IPS-NIHi7 (cell line): ENCODE results near the gene SMAD7.
A peak's percentile ranks its signal among the peaks of the same experiment; 100 is the strongest.

Experiments
- DNase-seq: peaks from one replicate; pipeline ENCODE4 v3.0.0; 2012; ENCODE audit warnings: mixed read lengths; ENCODE audit errors: extremely low spot score

SMAD7 gene

DNA sequence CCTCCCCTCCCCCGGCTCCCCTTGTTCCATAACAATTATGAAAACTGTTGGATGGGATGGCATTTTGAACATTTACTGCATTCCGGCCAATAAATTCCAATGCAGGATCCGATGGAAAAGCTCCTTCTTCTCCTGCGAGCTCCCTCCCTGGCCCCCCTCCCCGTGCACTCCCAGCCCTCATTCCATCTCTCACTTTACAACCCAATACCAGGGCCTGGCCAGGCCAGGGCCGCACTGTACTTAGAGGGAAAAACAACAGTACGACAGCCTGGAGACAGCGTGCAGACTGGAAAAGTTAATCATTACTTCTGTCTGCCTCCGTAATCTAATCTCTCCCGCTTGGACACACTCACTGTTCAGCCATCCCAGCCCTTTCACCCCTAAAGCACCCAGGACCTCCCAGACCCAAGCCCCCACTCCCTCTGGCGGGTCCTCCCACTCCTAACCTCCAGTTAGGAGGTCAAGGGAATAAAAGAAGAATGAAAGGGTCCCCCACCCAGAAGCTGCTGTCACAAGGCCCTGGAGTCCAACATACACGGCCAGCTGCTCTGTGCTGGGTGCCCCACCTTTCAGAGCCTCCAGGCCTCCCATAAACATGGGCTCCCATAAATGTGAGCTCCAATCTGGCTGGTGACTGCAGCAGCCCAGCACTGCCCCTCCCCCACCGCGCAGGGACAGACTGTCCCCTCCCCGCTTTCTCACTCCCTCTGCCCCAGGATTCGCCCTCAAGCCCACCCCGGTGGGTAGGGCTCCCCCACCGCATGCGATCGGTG is 20.6 kb downstream of the SMAD7 start:
- peak; percentile 64 for DNase-seq

DNA sequence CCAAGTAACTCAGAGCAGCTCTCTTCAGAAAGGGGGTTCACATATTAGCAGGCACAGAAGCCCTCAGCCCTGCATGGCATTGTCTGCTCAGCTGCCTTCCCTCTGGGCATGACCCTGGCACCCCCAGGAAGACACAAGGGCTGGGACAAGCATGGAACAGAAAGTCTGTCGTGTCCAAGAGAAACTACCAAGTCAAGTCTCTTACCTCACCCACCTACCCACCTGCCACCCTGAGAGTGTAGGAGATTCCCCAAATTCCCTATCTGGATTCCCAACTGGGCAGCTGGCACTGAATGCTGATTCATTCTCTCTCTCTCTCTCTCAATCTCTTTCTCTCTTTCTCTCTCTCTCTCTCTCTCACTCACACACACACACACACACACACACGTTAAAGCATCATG is 21.6 kb downstream of the SMAD7 start:
- no peak for DNase-seq

DNA sequence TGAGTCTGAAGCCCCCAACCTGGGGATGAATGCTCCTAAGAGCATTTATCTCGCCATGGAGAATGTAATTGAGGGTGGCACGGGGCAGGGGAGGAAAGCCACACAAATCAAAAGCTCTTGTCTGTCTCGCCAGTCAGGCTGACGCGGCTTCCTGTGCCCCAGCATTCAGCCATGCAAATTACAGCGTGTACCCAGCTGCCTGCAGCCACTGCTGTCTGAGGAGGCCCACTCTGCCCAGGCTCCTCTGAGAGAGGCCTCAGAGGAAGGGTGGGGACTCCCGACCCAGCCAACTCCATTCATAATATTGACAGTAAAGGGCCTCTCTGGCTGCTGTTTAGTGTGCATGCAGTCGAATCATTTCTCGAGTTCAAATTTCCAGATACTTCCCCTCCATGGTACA is 22.0 kb downstream of the SMAD7 start:
- no peak for DNase-seq

DNA sequence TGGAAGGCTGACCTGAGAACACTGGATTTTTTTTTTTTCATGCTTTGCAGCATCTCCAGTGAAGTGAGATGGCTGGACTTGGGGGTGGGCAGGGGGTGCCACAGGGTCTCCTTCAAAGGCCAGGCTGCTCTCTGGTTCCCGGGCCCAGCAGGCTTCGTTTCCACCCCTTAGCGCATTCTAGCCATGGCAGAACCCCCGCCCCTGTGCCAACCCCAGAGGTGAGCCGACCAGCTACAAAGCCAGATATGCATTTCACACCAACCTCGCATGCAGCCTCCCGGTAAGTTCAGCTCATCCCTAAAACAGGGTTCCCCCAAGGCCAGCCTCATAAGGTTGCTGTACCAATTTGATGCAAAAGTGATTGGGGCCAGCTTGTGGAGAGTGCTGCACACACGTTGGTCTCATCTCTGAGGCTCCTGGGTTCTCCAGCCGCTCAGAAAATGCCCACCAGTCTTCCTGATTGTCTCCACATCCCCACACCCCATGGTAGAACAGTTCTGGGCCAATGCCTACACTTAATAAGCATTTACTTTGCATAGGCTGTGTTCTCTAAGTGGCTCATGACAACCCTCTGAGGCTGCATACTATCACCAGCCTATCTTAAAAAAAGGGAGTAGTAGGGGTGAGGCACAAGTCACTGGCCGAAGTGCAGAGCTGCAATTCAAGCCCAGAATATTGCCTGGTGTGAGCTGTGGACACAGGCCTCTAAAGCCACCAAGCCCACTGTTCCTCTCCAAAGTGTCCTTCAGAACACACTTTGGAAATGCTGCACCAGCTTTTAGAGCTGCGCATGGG is 23.3 kb downstream of the SMAD7 start:
- DNase-seq, result no peak

DNA sequence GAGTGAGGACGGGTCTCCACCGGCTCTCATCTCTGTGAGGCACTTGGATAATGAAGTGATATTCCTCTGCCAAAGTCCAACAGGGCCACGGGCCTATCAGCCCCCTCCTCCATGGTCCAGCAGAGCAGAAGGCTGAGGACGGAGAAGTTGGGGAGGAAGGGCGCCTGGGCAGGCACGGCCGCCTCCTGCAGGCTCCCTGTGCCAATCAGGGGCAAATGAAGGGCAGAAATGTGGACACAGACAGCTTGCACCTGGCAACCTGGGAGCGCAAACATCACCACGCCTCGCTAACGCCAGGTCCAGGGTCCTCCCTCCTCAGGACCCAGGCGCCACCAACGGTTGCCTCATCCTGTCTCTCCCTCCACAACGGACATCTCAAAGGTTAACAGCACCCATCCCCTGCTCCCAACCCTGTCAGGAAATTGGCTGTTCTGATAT is 24.3 kb downstream of the SMAD7 start:
- no peak for DNase-seq

DNA sequence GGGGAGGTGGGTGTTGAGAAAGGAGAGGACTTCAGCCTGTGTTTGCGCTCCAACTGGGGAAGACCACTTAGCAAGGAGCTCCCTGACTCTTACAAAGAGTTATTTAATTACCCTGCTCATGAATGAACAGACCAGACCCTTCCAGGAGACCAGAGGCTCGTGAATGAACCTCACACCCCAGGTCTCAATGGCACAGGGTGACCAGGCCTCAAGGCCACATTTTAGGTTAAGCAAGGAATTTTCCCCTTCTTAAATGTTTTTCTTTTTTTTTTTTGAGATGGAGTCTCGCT is 25.3 kb downstream of the SMAD7 start:
- DNase-seq, result no peak

DNA sequence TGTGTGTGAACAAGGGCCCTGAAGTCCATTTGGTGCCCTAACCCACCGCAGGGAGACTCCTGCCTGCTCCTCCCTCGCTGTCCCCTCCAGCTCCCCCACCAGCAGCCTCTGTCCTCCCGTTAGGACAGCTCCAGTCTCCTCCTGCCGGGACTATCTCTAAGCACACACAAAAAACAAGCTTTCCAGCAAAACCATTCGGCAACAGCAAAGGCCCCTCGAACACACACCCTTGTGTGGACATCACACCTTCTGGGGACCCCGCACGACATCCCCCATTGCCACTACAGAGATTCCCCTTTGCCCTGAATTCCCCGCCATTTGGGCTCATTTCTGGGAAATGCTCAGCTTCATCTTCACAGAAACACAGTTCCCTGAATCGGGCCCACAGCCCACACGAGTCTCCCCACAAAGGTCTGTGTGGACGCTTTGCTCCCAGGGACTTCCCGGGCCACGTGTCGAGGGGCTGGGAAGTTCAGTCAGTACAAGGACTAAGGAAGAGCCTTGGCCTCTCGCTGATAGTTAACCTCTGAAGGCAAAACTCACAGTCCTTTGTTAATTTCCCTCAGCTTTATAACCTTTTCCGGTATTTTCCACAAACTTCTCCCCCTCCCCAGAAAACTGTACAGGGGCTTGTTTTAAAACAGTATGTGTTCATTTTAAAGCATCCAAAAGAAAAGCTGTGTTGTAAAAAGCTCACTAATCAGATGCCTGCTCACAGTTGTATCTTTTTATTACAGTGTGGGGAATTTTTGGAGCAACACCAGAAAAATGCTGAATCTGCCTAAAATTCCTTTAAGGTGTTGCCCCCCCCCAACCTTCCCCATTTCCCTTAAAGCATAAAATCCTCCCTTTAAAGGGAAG is 25.9 kb downstream of the SMAD7 start:
- DNase-seq, result no peak

DNA sequence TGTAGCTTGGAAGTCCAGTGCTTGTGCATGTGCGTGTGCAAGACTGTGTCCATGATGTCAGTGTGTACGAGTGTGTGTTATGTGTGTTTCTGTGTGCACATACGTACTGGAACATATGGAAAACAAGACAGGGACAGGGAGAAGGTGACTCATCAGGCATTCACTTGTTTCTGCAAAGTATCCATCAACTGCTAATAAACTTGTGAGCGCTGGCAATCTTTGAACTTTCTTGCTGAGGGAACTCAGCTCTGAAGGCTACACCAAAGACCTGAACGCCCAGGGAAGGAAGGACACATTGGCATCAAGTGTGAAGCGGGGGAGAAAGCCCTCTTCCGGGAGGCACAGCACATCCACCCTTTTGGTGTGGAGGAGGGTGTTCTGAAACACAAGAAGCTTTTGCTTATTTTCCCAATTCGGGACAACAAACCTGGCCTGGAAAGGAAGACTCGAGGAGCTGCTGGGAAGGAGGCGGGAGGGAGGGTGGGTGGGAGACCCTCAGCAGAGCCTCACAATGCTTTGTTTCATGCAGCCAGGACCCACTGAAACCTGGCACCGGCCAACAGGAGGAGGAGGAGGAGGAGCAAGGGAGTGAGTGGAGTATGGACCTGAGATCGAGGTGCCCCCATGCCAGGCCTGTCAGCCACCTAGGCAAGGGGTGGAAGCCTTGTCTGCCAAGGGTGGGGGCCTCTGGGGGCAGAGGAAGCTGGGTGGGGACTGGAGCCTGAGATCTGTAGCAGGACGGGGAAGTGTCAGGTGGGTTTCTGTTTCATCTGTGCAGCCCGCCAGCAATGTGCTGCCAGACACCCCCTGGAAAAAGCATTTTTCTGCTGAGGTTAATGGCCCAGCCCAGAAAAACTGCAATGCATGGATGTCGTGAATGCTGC is 26.8 kb downstream of the SMAD7 start:
- DNase-seq, result no peak

DNA sequence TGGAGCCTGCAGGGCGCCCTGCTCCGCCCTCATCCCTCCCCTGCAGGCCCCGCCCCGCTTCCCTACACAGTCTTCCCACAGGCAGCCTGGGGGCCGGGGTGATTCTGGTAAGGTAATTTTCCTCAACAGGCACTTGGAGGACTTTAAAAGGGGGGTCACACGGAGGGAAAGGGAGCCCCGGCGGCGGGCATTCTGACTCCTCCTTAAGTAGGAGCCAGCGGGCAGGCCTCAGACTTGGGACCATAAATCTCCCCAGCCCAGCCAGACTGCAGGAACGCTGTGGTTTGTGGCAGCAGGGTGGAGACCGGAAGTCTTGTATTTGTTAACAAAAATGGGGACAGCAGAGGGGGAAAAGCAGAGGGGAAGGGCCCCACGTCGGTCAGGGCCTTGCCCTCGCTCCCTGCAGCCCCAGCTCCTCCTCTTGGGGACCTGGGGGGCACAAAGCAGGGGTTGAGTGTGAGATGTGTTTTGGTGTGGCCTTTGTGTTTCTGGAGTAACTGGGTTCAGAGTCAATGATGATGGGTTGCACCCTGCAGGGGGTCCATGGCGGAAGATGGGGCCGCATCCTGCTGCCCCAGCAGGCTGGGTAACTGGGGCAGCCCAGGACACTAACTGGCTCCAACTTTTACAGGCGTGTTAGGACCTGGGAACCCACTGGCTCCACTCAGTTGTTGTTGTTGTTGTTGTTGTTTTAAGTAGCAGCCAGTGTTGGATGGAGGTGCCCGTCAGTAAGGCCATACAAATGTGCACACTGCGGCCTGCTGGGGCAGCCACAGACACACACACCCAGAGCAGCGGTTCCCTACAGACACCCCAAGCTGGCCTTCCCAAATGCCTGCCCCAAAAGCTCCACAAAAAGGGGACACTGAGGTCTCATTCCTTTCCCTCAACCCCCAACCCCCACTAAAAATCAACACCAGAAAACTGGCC is 27.7 kb downstream of the SMAD7 start:
- no peak for DNase-seq

DNA sequence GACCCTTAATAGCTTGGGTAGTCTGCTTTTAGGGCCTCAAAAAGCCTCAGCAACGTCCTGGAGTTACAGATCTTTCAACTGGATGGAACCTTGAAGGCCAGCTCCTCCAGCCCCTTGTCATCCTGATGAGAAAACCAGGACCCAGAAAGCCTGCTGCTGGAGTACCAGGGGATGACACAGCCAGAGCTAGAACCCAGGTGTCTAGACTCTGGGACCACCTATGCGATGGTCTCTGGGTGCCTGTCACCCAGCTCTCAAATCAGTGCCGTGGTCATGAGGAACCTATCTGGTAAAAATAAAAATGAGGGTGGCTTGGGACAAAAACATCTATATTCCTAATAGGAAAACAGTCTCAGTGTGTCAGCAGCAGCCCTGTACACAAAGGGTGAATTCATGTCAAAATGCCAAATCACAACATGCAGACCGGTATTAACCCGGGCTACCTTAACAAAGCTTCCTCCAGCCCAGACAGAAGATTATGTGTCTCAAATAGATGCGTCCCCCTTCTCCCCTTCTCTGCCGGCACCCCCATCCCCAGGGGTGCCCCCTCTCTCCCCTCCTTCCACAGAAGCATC is 28.5 kb downstream of the SMAD7 start:
- no peak for DNase-seq

DNA sequence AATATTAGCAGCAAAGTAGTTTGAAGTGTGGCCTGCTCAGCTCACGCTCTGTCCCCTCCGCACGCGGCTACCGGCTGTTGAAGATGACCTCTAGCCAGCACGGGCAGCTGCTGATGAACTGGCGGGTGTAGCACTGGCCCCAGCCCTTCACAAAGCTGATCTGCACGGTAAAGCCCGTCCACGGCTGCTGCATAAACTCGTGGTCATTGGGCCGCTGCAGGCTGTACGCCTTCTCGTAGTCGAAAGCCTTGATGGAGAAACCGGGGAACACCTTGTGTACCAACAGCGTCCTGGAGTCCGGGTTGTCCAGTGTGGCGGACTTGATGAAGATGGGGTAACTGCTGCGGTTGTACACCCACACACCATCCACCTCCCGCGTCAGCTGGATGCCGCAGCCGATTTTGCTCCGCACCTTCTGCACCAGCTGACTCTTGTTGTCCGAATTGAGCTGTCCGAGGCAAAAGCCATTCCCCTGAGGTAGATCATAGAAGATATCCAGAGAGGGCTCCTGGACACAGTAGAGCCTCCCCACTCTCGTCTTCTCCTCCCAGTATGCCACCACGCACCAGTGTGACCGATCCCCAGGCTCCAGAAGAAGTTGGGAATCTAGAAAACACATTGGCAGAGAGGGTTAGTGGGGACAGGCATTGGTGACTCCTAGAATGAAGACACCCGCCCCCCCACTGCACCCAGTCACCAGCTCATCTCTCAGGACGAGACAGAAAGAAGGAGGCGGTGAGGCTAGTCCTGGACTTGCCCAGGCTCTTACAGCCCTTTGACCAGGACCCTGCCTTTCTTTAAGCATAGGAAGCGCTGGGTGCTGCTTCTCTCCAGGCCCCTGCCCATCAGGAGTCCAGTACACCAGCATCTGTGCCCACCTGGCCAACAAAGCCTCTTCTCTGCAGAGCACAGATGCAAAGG is 29.2 kb downstream of the SMAD7 start:
- no peak for DNase-seq

DNA sequence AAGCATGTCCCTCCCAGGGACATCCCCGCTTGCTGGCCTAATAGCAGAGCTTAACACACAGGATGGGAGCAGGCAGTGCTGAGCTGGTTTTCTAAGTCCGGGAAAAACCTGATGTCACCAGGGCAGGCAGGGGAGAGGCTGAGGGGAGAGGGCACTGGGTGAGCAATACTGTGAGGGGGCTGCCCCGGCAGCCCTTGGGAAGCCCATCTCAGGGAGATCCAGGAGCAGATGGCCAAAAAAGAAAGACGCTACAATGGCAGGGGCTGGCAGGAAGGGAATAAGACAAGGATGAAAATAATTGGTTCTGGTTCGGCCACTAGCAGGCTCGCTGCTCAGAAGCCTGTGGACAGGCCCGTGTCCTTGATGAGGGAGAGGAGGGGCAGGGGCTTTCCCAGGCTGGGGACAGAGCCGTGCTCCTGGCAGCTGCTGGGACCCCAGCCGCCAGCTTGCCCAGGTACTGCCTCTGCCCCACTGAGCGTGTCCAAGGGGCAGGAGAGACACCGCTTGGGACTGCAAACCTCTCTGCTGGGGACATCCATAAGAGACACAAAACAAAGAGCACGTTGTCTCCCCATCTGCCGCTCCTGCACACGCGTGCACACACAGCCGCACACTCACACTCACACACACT is 30.2 kb downstream of the SMAD7 start:
- no peak for DNase-seq

DNA sequence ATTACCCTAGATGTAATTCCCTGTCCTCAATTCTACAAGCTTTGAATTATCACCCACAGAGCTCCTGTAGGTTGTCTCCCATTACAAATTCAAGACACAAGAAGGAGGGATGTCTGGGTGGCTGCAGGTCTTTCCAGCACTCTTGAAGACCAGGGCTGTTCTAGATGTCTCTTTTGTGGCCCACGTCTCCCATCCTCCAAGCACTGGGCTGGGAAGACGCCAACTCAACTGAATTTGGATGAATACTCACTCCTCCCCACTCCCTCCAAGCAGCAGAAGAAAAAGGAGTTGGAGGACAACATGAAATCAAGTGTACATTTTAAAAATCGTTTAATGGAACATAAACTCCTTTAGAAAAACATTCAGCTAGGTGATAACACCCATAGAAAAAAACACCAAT is 31.2 kb downstream of the SMAD7 start:
- no peak for DNase-seq

DNA sequence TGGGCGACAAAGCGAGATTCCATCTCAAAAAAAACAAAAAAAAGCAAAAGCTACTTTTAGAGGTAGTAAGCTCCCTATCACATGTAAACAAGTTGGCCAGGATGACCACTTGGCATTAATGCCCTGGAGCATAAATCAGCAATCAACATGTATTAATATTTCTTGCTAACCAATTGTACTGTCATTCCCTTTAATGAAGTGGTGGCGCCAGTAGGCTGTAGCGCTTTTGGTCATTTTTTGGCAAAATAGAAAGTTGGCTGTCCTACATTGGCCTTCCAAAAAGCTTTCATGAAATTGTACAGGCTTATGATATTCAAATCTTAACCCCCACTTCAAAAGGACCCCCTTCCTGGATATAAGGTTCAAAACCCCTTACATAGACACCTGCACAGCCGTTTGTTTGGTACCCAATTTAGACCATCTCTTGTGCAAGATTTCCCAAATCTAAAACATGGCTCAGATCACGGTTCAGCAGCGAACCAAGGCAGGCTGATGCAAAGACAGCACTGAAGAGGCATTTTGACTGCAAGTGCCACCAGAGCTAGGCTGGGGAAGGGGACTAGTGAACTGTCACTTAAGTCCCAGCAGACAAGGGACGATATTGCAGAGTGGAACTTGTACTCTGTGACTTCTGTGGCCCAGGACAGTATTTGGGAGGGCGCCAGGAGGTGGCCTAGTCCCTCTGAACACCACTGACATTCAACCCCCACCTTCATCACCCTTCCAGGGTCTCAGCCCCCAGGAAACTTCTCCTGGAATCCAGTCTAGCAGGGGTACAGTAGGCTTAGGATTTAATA is 31.9 kb downstream of the SMAD7 start:
- no peak for DNase-seq

DNA sequence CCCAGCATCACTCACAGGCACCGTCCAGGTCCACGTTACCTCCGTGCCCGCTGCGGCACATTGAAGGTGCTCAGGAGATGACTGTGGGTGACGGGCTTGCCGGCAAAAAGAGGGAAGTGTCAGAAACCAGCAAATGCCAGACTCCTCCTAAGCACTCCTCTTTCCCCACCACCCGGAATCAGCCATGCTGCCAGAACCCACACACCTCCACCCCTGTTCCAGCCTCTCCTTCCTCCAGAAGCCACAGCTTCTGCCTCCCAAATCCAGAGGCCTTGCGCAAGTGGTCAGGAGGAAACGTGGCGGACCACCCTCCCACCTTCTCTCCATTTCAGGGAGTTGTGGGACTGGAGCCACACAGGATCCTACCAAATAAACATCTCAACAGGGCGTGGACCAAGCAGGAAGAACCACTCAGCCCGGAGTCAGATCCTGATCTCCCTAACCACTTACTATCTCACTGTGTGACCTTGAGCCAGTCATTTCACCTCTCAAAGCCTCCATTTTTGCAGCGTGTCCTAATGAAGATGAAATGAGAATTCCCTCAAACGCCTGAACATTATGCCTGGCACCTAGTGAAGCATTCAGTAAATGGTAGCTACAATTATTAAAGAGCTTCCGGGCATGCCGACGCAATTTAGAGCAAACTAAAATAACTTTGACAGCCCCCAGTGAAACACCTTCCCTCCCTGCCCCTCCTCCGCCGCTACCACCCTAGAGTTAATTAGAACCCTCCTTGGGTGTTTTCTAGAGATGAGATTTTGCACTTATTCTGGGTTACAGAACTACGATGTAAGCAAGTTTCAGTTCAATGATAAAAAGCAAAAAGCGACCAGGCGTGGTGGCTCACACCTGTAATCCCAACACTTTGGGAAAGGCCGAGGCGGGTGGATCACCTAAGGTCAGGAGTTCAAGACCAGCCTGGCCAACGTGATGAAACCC is 32.9 kb downstream of the SMAD7 start:
- no peak for DNase-seq

DNA sequence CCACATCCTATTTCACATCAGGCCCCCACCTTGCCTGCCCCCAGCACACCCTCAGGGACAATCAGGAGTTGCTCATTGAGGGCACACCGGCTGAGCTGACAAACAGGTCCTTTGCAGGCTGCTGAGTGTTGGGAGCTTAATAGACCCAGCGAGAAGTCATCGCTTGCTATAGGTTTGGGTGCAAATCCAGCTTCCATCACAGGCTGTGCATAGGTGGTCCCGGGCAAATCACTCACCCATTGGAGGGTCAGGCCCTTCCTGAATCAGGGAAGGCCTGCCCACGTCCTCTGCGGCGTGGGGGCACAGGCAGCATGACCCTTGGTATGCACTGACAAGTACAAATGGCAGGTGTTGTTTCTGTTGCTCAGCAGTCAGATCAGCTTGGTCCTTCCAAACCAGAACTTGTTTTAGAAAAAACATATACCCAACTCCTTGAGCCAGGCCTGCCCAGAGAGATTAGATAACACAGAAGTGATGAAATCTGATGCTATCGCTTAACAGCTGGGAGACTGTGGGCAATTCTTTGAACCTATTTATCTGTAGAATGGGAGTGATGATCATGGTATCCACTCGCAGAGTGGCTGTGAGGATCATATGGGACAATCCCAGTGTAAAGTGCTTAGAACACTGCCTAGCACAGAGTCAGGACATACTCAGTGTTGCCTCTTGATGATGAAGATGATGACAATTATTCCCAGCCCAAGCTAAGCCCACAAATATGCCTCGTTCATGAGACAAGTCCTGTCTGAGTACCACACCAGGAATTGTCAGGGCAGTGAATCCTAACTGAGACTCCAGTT is 34.9 kb downstream of the SMAD7 start:
- no peak for DNase-seq
